Measurements from ENCODE around the gene DAPP1. TPM values are rescaled to one million over a fixed set of nuclear protein-coding genes. Genes with fewer than 3 reads are reported as not detected.

The DAPP1 gene
- not detected in 2 replicates for total RNA-seq

GRCh38 chr4:99816545-99817308 is at the start of gene DAPP1:
Gene DAPP1 (plus strand): TSS chr4:99816827. CDS start chr4:99816914, 87 bp downstream.

GRCh38 chr4:99894161-99894997 is 77.8 kb downstream of the DAPP1 start, which contains the start of gene LAMTOR3:
Gene LAMTOR3 (minus strand): TSS chr4:99894427. CDS start chr4:99893963, 464 bp downstream.

Other genes starting within 250 kb of the DAPP1 start
- under 0.01 TPM in 1 of 2 replicates, not detected in the other for gene MTTP, start 242.0 kb upstream of the DAPP1 start, total RNA-seq
- 0.09 TPM in 1 of 2 replicates, not detected in the other for gene C4orf54, start 159.0 kb upstream of the DAPP1 start, total RNA-seq
- gene LAMTOR3, start 77.6 kb downstream of the DAPP1 start, total RNA-seq, result 16.5 and 32.1 TPM in 2 replicates
- 16.0 and 20.2 TPM in 2 replicates for gene DNAJB14, start 129.8 kb downstream of the DAPP1 start, total RNA-seq
- 121 and 157 TPM in 2 replicates for gene H2AZ1, start 133.4 kb downstream of the DAPP1 start, total RNA-seq